ENCODE data around the gene NUDCD3. TPM values are rescaled to one million over a fixed set of nuclear protein-coding genes. Genes with fewer than 3 reads are reported as not detected.

NUDCD3 gene
- total and polyA plus RNA-seq, 4 donors = 15.4 to 30.7 (median 24.3) TPM

DNA sequence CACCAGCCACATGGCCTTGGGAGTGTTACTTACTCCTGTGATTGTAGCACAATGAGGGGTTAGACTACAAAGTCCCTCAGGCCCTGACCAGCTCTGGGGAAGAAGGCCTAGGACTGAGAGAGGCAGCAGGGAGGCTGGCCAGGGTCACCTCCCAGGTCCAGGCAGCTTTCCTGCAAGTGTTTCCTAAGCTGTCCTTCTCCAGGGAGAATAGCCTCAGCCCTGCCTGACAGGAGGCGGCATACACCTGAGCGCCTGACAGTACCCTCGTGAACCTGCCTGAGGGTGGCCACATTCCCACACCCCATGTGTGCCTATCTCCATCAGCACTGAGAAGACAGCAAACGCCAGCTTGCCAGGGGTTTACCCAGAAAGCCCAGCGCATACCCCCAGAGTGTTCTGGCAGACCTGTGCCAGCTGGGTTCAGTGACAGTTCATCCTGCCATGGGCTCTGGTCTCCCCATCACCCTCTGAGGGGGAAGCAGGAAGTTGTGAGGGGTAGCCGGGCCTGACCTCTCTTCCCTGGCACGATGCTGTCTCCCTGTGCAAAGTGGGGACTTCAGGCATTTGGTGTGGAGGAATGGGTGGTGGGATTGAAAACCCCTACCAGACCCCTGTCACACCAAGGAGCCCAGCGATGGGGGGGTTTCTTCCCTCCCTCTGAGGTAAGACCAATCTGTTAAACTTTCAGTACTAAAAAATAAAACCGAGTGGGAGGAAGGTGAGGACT, 108.8 kb downstream of the NUDCD3 start:
- H3K36me3 ChIP-seq (ENCODE audit: control insufficient read depth in 4 of 4, insufficient read depth in 3 of 4, low read depth in 1 of 4, low read length in 3 of 4) = peaks cover 0 to 35% (median 7%) of the 10 kb centered on the region in 4 donors
- H3K9me3 ChIP-seq (ENCODE audit: control insufficient read depth in 4 of 4, low read length in 3 of 4) = no peaks in the 10 kb centered on the region
- H3K4me1 ChIP-seq (ENCODE audit: control insufficient read depth in 4 of 4, insufficient read depth in 4 of 4, low read length in 3 of 4) = no peaks in the 10 kb centered on the region
- H3K9ac ChIP-seq (ENCODE audit: low read depth in 1 of 2, low read length in 2 of 2) = no peak overlapping the region
- no peak overlapping the region for H3K27ac ChIP-seq (ENCODE audit: low read depth in 1 of 2, low read length in 2 of 2)
- no peak overlapping the region for H3K4me3 ChIP-seq (ENCODE audit: low read depth in 1 of 3, low read length in 3 of 3)
- TF ChIP-seq MAX (IDR thresholded peaks at IDR 0.05) = no peak
- TF ChIP-seq RXRA (IDR thresholded peaks at IDR 0.05) = no peak
- WGBS = 94% methylated on average over 9 of the region's 9 CpGs
- DNase-seq (ENCODE audit: low spot score) = no peak
- H3K27me3 ChIP-seq (ENCODE audit: control insufficient read depth in 4 of 4, insufficient read depth in 4 of 4, low read length in 3 of 4) = no peaks in the 10 kb centered on the region

GRCh38 chr7:44380831-44381493, 109.5 kb downstream of the NUDCD3 start:
- no peak overlapping the region for H3K4me3 ChIP-seq (ENCODE audit: low read depth in 1 of 3, low read length in 3 of 3)
- no peaks in the 10 kb centered on the region for H3K9me3 ChIP-seq (ENCODE audit: control insufficient read depth in 4 of 4, low read length in 3 of 4)
- H3K4me1 ChIP-seq (ENCODE audit: control insufficient read depth in 4 of 4, insufficient read depth in 4 of 4, low read length in 3 of 4) = no peaks in the 10 kb centered on the region
- H3K36me3 ChIP-seq (ENCODE audit: control insufficient read depth in 4 of 4, insufficient read depth in 3 of 4, low read depth in 1 of 4, low read length in 3 of 4) = peaks cover 0 to 28% (median 5%) of the 10 kb centered on the region in 4 donors
- no peak for TF ChIP-seq GABPA (IDR thresholded peaks at IDR 0.05 in 1 of 2, conservative IDR thresholded peaks at IDR 0.05 in 1 of 2)
- no peak for TF ChIP-seq SP1 (IDR thresholded peaks at IDR 0.05)
- H3K27me3 ChIP-seq (ENCODE audit: control insufficient read depth in 4 of 4, insufficient read depth in 4 of 4, low read length in 3 of 4) = no peaks in the 10 kb centered on the region
- H3K9ac ChIP-seq (ENCODE audit: low read depth in 1 of 2, low read length in 2 of 2) = no peak overlapping the region
- WGBS = 84% methylated on average over 4 of the region's 4 CpGs
- H3K27ac ChIP-seq (ENCODE audit: low read depth in 1 of 2, low read length in 2 of 2) = no peak overlapping the region
- peak; percentile 32 for DNase-seq (ENCODE audit: low spot score)

DNA sequence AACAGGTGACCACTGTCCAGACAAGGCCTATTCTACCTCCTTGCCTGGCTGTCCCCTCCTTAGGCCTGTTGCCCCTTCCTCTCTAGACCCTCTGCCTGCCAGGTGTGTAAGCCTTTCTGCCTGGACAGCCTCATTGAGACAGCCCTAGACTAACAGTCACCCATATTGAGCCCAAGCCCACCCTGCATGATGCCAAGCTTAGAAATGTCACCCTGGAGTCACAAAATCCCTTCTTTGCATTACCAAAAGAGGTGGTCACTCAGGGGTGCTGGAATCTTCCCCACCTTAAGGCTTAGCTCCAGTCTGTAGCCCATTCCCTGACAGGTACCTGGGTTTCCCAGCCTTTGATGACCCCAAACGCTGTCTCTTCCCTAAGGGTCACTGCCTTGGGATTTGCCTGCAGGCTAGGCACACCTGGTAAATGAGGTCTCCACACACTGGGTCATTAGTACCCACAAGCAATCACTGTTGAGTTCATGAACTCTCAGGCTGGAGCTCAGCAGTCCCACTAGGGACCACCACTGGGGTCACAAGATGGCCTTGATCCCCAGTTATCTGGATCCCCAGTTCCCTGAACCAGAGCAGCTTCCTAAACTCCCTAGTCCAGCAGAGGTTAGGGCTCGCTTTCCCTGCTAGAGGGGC, 110.1 kb downstream of the NUDCD3 start:
- Histone ChIP-seq H3K36me3 (ENCODE audit: control insufficient read depth in 4 of 4, insufficient read depth in 3 of 4, low read depth in 1 of 4, low read length in 3 of 4) (peaks cover 0 to 22% (median 2%) of the 10 kb centered on the region in 4 donors), H3K9me3 (ENCODE audit: control insufficient read depth in 4 of 4, low read length in 3 of 4) (no peaks in the 10 kb centered on the region), H3K4me3 (ENCODE audit: low read depth in 1 of 3, low read length in 3 of 3) (no peak overlapping the region), H3K27ac (ENCODE audit: low read depth in 1 of 2, low read length in 2 of 2) (no peak overlapping the region), H3K9ac (ENCODE audit: low read depth in 1 of 2, low read length in 2 of 2) (no peak overlapping the region), H3K4me1 (ENCODE audit: control insufficient read depth in 4 of 4, insufficient read depth in 4 of 4, low read length in 3 of 4) (no peaks in the 10 kb centered on the region), H3K27me3 (ENCODE audit: control insufficient read depth in 4 of 4, insufficient read depth in 4 of 4, low read length in 3 of 4) (no peaks in the 10 kb centered on the region)
- DNase-seq (ENCODE audit: low spot score) = peak; percentile 26
- 93% methylated on average over 2 of the region's 2 CpGs for WGBS
- TF ChIP-seq HNF4A (conservative IDR thresholded peaks at IDR 0.05) (no peak), SP1 (IDR thresholded peaks at IDR 0.05) (no peak), MAX (IDR thresholded peaks at IDR 0.05) (no peak)

- Histone ChIP-seq H3K4me3 (ENCODE audit: low read depth in 1 of 3, low read length in 3 of 3) (no peak overlapping the region), H3K9me3 (ENCODE audit: control insufficient read depth in 4 of 4, low read length in 3 of 4) (no peaks in the 10 kb centered on the region), H3K27ac (ENCODE audit: low read depth in 1 of 2, low read length in 2 of 2) (no peak overlapping the region), H3K4me1 (ENCODE audit: control insufficient read depth in 4 of 4, insufficient read depth in 4 of 4, low read length in 3 of 4) (no peaks in the 10 kb centered on the region), H3K36me3 (ENCODE audit: control insufficient read depth in 4 of 4, insufficient read depth in 3 of 4, low read depth in 1 of 4, low read length in 3 of 4) (peaks cover 0 to 15% (median 0%) of the 10 kb centered on the region in 4 donors), H3K9ac (ENCODE audit: low read depth in 1 of 2, low read length in 2 of 2) (no peak overlapping the region), H3K27me3 (ENCODE audit: control insufficient read depth in 4 of 4, insufficient read depth in 4 of 4, low read length in 3 of 4) (no peaks in the 10 kb centered on the region)
- peak; percentile 33 for DNase-seq (ENCODE audit: low spot score)
- 87% methylated on average over 12 of the region's 12 CpGs for WGBS
- no peak for TF ChIP-seq TAF1 (conservative IDR thresholded peaks at IDR 0.05)
- TF ChIP-seq ZBTB33 (IDR thresholded peaks at IDR 0.05) = no peak
- TF ChIP-seq SP1 (IDR thresholded peaks at IDR 0.05) = no peak
- TF ChIP-seq RXRA (IDR thresholded peaks at IDR 0.05) = no peak
- no peak for TF ChIP-seq FOXA2 (IDR thresholded peaks at IDR 0.05)
- TF ChIP-seq NR2F2 (IDR thresholded peaks at IDR 0.05) = no peak
- TF ChIP-seq RAD21 (IDR thresholded peaks at IDR 0.05) = no peak
- TF ChIP-seq, protein P1, sequence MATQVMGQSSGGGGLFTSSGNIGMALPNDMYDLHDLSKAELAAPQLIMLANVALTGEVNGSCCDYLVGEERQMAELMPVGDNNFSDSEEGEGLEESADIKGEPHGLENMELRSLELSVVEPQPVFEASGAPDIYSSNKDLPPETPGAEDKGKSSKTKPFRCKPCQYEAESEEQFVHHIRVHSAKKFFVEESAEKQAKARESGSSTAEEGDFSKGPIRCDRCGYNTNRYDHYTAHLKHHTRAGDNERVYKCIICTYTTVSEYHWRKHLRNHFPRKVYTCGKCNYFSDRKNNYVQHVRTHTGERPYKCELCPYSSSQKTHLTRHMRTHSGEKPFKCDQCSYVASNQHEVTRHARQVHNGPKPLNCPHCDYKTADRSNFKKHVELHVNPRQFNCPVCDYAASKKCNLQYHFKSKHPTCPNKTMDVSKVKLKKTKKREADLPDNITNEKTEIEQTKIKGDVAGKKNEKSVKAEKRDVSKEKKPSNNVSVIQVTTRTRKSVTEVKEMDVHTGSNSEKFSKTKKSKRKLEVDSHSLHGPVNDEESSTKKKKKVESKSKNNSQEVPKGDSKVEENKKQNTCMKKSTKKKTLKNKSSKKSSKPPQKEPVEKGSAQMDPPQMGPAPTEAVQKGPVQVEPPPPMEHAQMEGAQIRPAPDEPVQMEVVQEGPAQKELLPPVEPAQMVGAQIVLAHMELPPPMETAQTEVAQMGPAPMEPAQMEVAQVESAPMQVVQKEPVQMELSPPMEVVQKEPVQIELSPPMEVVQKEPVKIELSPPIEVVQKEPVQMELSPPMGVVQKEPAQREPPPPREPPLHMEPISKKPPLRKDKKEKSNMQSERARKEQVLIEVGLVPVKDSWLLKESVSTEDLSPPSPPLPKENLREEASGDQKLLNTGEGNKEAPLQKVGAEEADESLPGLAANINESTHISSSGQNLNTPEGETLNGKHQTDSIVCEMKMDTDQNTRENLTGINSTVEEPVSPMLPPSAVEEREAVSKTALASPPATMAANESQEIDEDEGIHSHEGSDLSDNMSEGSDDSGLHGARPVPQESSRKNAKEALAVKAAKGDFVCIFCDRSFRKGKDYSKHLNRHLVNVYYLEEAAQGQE (IDR thresholded peaks at IDR 0.05) = no peak
- no peak for TF ChIP-seq ATF3 (IDR thresholded peaks at IDR 0.05)
- TF ChIP-seq GABPA (IDR thresholded peaks at IDR 0.05 in 1 of 2, conservative IDR thresholded peaks at IDR 0.05 in 1 of 2) = no peak
Observed at GRCh38 chr7:44379366-44380188, 110.9 kb downstream of the NUDCD3 start.

All from liver (tissue), 9 donors.